OCI-LY7 (cell line): ENCODE results near the gene OR52N5.

Experiments used
- CTCF ChIP-seq: fragments of 200-600 bp; sonication (generic); conservative IDR thresholded peaks from 2 replicates; pipeline ENCODE4 v1.5.1; 2014; ENCODE audit warnings: mild to moderate bottlenecking, antibody characterized with exemption, low read length, moderate library complexity, mixed read lengths
- EZH2phosphoT487 ChIP-seq: fragments of 200-600 bp; sonication (generic); IDR thresholded peaks from 2 replicates; pipeline ENCODE4 v1.6.1; 2018; ENCODE audit warnings: low read depth, borderline replicate concordance, mild to moderate bottlenecking, mixed run types, antibody characterized with exemption, low read length, moderate library complexity, mixed read lengths

- TF ChIP-seq CTCF: no peak
- TF ChIP-seq EZH2phosphoT487: no peak
These were observed 20.8 kb upstream of the OR52N5 start for GRCh38 chr11:5803982-5804381.
